ENCODE results near the gene PROCR. TPM values are rescaled to one million over a fixed set of nuclear protein-coding genes. Genes with fewer than 3 reads are reported as not detected.
"Not testable (repeated sequence)": the region's sequence is repeated elsewhere in the genome, so short reads cannot be mapped to it uniquely, and the experiment has no call there.

PROCR gene
- total RNA-seq, 3 donors from 2014 or later = 6.1 to 15.0 (median 11.7) TPM

DNA sequence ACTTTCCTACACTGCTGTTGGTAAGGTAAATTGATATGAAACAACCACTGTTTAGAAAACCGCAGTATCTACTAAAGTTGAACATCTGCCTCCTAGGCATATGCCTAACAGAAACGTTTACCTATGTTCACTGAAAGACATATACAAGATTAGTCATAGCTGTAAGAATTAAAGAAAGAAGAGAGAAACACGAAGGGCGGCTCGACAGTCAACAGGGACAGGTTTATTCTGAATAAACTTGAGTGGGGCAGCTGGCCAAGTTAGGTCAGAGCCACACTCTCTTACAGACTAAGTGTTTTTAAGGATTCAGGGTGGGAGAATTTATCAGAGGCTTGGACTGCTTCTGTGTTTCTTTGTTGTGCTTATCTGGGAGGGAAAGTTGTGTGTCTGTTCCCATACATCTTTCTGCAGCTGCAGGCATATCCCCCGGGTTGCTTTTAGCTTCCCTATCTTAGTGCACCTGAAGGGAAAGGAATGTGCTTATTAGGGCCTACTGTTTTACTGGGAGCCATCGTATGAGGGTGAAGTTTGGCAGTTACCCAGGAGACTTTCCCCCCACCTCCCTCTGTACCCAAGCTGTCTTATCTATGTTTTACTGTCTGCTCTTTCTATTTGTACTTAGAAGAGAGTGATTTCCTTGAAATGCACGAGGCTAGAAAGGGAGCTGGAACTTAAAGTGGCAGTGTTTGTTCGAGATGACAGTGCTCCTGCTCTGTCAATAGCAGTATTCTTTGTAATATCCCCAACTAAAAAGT, 20.4 kb downstream of the PROCR start:
- ATAC-seq = peak; percentile 75

DNA sequence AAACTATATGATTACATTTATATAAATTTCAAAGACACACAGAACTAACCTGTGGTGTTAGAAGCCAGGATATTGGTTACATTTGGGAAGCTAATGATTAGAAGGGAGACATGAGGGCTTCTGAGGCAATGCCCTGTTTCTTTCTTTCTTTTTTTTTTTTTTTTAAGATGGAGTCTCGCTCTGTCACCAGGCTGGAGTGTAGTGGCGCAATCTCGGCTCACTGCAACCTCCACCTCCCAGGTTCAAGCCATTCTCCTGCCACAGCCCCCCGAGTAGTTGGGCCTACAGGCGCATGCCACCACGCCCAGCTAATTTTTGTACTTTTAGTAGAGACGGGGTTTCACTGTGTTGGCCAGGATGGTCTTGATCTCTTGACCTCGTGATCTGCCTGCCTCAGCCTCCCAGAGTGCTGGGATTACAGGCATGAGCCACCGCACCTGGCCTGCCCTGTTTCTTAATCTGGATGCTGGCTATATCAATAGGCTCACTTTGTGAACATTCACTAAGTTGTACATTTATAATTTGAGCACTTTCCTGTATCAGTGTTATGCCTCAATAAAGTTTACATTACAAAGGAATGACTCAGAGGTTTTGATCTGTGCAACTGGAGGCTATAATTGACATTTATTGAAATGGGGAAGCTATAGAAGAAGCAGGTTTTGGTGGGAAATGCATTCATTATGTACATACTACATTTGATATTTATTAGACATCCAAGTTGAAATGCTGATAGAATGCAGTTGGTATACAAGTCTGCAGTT, 21.3 kb downstream of the PROCR start:
- H3K4me3 ChIP-seq; intact Hi-C loops (cut with DNase I, micrococcal nuclease); H3K36me3 ChIP-seq (ENCODE audit: low read depth); DNase-seq: not testable (repeated sequence)
- peaks cover 10% of the 10 kb centered on the region for H3K9me3 ChIP-seq
- peak; percentile 71 for ATAC-seq
- H3K4me1 ChIP-seq (ENCODE audit: low read depth) = peaks cover 16% of the 10 kb centered on the region

More for the DNA sequence above, 20.4 kb downstream of the PROCR start:
- peak in 1 of 3 donors; percentile 35 for DNase-seq
- TF ChIP-seq, protein P1, sequence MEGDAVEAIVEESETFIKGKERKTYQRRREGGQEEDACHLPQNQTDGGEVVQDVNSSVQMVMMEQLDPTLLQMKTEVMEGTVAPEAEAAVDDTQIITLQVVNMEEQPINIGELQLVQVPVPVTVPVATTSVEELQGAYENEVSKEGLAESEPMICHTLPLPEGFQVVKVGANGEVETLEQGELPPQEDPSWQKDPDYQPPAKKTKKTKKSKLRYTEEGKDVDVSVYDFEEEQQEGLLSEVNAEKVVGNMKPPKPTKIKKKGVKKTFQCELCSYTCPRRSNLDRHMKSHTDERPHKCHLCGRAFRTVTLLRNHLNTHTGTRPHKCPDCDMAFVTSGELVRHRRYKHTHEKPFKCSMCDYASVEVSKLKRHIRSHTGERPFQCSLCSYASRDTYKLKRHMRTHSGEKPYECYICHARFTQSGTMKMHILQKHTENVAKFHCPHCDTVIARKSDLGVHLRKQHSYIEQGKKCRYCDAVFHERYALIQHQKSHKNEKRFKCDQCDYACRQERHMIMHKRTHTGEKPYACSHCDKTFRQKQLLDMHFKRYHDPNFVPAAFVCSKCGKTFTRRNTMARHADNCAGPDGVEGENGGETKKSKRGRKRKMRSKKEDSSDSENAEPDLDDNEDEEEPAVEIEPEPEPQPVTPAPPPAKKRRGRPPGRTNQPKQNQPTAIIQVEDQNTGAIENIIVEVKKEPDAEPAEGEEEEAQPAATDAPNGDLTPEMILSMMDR (IDR thresholded peaks at IDR 0.05) = no peak
- peaks cover 16% of the 10 kb centered on the region for H3K4me1 ChIP-seq (ENCODE audit: low read depth)
- intact Hi-C loops (cut with DNase I, micrococcal nuclease) = no loop called here
- H3K9me3 ChIP-seq = peaks cover 10% of the 10 kb centered on the region
- H3K36me3 ChIP-seq (ENCODE audit: low read depth) = no peaks in the 10 kb centered on the region
- H3K4me3 ChIP-seq = no peak overlapping the region

DNA sequence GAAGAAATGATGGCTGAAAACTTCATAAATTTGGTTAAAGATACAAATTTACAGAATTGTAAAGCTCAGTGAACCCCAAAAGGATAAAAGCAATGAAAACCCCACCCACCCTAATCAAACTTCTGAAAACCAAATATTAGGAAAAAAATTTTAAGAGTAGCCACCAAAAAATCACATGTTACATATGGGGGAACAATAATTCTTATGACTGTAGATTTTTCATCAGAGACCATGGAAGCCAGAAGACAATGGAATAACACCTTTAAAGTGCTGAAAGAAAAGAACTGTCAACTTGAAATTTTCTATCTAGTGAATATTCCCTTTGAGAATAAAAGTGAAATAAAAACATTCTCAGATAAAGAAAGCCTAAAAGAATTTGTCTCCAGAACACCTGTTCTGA, 24.4 kb downstream of the PROCR start:
- Histone ChIP-seq H3K4me3 (no peak overlapping the region), H3K9me3 (peaks cover 16% of the 10 kb centered on the region), H3K4me1 (ENCODE audit: low read depth) (peaks cover 16% of the 10 kb centered on the region), H3K36me3 (ENCODE audit: low read depth) (no peaks in the 10 kb centered on the region)
- no peak for DNase-seq
- TF ChIP-seq, protein P1 (IDR thresholded peaks at IDR 0.05) = no peak
- ATAC-seq = no peak
- intact Hi-C loops (cut with DNase I, micrococcal nuclease) = no loop called here

DNA sequence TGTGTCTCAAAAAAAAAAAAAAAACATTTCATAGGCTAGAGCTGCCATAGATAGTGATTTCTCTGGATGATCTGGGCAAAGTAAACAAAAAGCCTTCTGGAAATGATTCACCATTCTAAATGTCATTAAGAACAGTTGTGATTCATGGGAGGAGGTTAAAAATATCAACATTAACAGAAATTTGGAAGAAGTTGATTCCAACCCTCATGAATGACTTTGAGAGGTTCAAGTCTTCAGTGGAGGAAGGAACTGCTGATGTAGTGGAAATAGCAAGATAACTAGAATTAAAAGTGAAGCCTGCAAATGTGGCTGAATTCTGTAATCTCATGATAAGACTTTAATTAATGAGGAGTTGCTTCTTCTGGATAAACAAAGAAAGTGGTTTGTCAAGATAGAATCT, 27.9 kb downstream of the PROCR start:
- no peak for DNase-seq
- H3K36me3 ChIP-seq (ENCODE audit: low read depth) = no peaks in the 10 kb centered on the region
- no peaks in the 10 kb centered on the region for H3K4me1 ChIP-seq (ENCODE audit: low read depth)
- H3K9me3 ChIP-seq = peaks cover 16% of the 10 kb centered on the region
- intact Hi-C loops (cut with DNase I, micrococcal nuclease) = no loop called here
- ATAC-seq = no peak
- H3K4me3 ChIP-seq = no peak overlapping the region
- TF ChIP-seq, protein P1 (IDR thresholded peaks at IDR 0.05) = no peak

GRCh38 chr20:35200267-35200666, 28.4 kb downstream of the PROCR start:
- TF ChIP-seq, protein P1 (IDR thresholded peaks at IDR 0.05) = no peak
- Histone ChIP-seq H3K36me3 (ENCODE audit: low read depth) (no peaks in the 10 kb centered on the region), H3K4me3 (no peak overlapping the region), H3K9me3 (peaks cover 16% of the 10 kb centered on the region), H3K4me1 (ENCODE audit: low read depth) (no peaks in the 10 kb centered on the region)
- intact Hi-C loops (cut with DNase I, micrococcal nuclease) = no loop called here
- no peak for ATAC-seq
- DNase-seq = no peak

DNA sequence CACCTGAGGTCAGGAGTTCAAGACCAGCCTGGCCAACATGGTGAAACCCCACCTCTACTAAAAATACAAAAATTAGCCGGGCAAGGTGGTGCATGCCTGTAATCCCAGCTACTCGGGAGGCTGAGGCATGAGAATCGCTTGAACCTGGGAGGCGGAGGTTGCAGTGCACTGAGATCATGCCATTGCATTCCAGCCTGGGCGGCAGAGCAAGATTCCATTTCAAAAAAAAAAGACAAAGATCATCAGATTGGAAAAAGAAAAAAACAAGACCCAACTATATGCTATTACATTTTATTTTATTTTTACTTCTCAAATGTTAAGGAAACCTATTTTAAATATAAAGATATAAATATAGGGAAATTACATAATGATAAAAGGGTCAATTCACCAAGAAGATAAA, 29.6 kb downstream of the PROCR start:
- ATAC-seq; H3K36me3 ChIP-seq (ENCODE audit: low read depth); H3K4me1 ChIP-seq (ENCODE audit: low read depth); DNase-seq; intact Hi-C loops (cut with DNase I, micrococcal nuclease); H3K4me3 ChIP-seq: not testable (repeated sequence)
- peaks cover 12% of the 10 kb centered on the region for H3K9me3 ChIP-seq

Measured in mucosa of descending colon (tissue), 3 donors.